ENCODE data around the gene MUC4. TPM values are rescaled to one million over a fixed set of nuclear protein-coding genes. Genes with fewer than 3 reads are reported as not detected.

The MUC4 gene
- total and polyA plus RNA-seq, 2 experiments from 2014 or later, result 1.3 TPM

DNA sequence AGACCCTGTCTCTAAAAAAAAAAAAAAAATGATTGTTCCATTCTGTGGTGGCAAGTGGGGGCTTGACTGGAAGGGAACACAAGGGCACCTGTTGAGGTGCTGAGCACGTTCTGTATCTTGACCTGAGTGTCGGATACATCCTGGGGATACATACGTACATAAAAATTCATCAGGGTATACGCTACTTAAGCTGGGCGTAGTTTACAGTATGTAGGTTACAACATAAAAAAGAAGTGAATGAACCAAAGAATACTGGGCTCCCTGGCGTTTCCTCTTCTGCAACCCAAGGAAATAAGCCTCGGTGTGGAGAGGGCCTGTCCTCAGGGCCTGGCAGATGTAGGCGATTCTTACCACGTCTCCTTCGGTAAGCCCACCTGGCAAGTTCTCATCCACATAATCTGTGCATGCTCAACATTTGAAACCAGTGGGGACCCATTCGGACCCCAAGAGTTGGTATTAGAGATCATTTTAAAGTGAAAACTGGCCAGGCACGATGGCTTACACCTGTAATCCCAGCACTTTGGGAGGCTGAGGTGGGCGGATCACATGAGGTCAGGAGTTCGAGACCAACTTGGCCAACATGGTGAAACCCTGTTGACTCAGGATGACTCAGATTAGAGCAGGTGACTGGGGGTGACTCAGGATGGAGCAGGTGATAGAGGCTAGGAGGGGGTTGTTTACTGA lies 96.0 kb downstream of the MUC4 start:
- no peaks in the 10 kb centered on the region for H4K20me1 ChIP-seq (replicated peaks; ENCODE audit: insufficient read depth)
- peaks cover 22% of the 10 kb centered on the region for H3K4me1 ChIP-seq (ENCODE audit: insufficient read depth)
- H3K4me1 Mint-ChIP-seq, result peaks cover 21% of the 10 kb centered on the region
- TF ChIP-seq POLR2AphosphoS5 (IDR thresholded peaks at IDR 0.05; ENCODE audit: low read depth), result no peak
- H3K36me3 Mint-ChIP-seq (ENCODE audit: low read depth), result peaks cover 6% of the 10 kb centered on the region; the same call in 1 of the 3 replicates
- no peak overlapping the region for H3K4me3 Mint-ChIP-seq
- DNase-seq (ENCODE audit: low spot score), result no peak
- peaks cover 9% of the 10 kb centered on the region for H3K9me3 Mint-ChIP-seq
- H3K36me3 ChIP-seq (ENCODE audit: insufficient read depth), result no peaks in the 10 kb centered on the region
- no peak overlapping the region for H3K27ac ChIP-seq (ENCODE audit: low read depth)
- no peak overlapping the region for H2AFZ ChIP-seq
- H3K79me2 ChIP-seq (replicated peaks; ENCODE audit: insufficient read depth), result no peaks in the 10 kb centered on the region
- no peaks in the 10 kb centered on the region for H3K27me3 ChIP-seq (ENCODE audit: insufficient read depth)
- no peaks in the 10 kb centered on the region for H3F3A ChIP-seq (replicated peaks; ENCODE audit: low read depth)
- no peak overlapping the region for H3K27ac Mint-ChIP-seq
- no peak overlapping the region for H3K4me3 ChIP-seq
- H3K9me2 ChIP-seq (ENCODE audit: insufficient read depth), result no peaks in the 10 kb centered on the region
- peaks cover 10% of the 10 kb centered on the region for H3K27me3 Mint-ChIP-seq (ENCODE audit: insufficient read depth, low read depth, poor library complexity)
- no peak overlapping the region for H3K4me2 ChIP-seq
- ATAC-seq, result no peak

DNA sequence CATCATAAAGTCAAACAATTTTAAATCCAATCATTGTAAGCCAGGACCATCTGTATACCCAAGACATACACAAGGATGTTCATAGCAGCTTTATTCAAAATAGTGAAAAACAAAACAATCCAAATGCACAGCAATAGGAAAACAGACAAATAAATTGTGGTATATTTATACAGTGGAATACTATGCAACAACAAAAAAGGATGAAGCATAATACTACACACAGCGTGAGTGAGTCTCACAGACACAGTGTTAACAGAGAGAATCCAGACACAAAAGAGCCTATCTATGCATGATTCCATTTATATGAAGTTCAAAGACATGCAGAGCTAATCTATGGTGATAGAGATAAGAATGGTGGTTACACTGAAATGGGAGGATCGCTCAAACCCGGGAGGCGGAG lies 96.6 kb downstream of the MUC4 start:
- Mint-ChIP-seq H3K36me3 (ENCODE audit: low read depth) (peaks cover 6% of the 10 kb centered on the region; the same call in 1 of the 3 replicates), H3K4me1 (peaks cover 20% of the 10 kb centered on the region), H3K27me3 (ENCODE audit: insufficient read depth, low read depth, poor library complexity) (peaks cover 8% of the 10 kb centered on the region), H3K27ac (no peak overlapping the region), H3K4me3 (no peak overlapping the region), H3K9me3 (peaks cover 9% of the 10 kb centered on the region)
- no peaks in the 10 kb centered on the region for H3F3A ChIP-seq (replicated peaks; ENCODE audit: low read depth)
- no peaks in the 10 kb centered on the region for H3K36me3 ChIP-seq (ENCODE audit: insufficient read depth)
- no peak overlapping the region for H2AFZ ChIP-seq
- H3K4me2 ChIP-seq, result no peak overlapping the region
- DNase-seq (ENCODE audit: low spot score) (no peak), ATAC-seq (no peak)
- H3K27me3 ChIP-seq (ENCODE audit: insufficient read depth), result no peaks in the 10 kb centered on the region
- H3K4me1 ChIP-seq (ENCODE audit: insufficient read depth), result peaks cover 19% of the 10 kb centered on the region
- no peaks in the 10 kb centered on the region for H4K20me1 ChIP-seq (replicated peaks; ENCODE audit: insufficient read depth)
- no peaks in the 10 kb centered on the region for H3K79me2 ChIP-seq (replicated peaks; ENCODE audit: insufficient read depth)
- no peak overlapping the region for H3K4me3 ChIP-seq
- no peaks in the 10 kb centered on the region for H3K9me2 ChIP-seq (ENCODE audit: insufficient read depth)
- H3K27ac ChIP-seq (ENCODE audit: low read depth), result no peak overlapping the region
- TF ChIP-seq JUNB (IDR thresholded peaks at IDR 0.05; ENCODE audit: unreplicated experiment), result no peak
- TF ChIP-seq, protein P1, sequence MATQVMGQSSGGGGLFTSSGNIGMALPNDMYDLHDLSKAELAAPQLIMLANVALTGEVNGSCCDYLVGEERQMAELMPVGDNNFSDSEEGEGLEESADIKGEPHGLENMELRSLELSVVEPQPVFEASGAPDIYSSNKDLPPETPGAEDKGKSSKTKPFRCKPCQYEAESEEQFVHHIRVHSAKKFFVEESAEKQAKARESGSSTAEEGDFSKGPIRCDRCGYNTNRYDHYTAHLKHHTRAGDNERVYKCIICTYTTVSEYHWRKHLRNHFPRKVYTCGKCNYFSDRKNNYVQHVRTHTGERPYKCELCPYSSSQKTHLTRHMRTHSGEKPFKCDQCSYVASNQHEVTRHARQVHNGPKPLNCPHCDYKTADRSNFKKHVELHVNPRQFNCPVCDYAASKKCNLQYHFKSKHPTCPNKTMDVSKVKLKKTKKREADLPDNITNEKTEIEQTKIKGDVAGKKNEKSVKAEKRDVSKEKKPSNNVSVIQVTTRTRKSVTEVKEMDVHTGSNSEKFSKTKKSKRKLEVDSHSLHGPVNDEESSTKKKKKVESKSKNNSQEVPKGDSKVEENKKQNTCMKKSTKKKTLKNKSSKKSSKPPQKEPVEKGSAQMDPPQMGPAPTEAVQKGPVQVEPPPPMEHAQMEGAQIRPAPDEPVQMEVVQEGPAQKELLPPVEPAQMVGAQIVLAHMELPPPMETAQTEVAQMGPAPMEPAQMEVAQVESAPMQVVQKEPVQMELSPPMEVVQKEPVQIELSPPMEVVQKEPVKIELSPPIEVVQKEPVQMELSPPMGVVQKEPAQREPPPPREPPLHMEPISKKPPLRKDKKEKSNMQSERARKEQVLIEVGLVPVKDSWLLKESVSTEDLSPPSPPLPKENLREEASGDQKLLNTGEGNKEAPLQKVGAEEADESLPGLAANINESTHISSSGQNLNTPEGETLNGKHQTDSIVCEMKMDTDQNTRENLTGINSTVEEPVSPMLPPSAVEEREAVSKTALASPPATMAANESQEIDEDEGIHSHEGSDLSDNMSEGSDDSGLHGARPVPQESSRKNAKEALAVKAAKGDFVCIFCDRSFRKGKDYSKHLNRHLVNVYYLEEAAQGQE (IDR thresholded peaks at IDR 0.05; ENCODE audit: unreplicated experiment), result no peak
- no peak for TF ChIP-seq POLR2AphosphoS5 (IDR thresholded peaks at IDR 0.05; ENCODE audit: low read depth)
- TF ChIP-seq STAT1 (IDR thresholded peaks at IDR 0.05; ENCODE audit: unreplicated experiment), result no peak
- TF ChIP-seq, protein P2, sequence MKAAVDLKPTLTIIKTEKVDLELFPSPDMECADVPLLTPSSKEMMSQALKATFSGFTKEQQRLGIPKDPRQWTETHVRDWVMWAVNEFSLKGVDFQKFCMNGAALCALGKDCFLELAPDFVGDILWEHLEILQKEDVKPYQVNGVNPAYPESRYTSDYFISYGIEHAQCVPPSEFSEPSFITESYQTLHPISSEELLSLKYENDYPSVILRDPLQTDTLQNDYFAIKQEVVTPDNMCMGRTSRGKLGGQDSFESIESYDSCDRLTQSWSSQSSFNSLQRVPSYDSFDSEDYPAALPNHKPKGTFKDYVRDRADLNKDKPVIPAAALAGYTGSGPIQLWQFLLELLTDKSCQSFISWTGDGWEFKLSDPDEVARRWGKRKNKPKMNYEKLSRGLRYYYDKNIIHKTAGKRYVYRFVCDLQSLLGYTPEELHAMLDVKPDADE (IDR thresholded peaks at IDR 0.05), result no peak
- TF ChIP-seq, protein P3, sequence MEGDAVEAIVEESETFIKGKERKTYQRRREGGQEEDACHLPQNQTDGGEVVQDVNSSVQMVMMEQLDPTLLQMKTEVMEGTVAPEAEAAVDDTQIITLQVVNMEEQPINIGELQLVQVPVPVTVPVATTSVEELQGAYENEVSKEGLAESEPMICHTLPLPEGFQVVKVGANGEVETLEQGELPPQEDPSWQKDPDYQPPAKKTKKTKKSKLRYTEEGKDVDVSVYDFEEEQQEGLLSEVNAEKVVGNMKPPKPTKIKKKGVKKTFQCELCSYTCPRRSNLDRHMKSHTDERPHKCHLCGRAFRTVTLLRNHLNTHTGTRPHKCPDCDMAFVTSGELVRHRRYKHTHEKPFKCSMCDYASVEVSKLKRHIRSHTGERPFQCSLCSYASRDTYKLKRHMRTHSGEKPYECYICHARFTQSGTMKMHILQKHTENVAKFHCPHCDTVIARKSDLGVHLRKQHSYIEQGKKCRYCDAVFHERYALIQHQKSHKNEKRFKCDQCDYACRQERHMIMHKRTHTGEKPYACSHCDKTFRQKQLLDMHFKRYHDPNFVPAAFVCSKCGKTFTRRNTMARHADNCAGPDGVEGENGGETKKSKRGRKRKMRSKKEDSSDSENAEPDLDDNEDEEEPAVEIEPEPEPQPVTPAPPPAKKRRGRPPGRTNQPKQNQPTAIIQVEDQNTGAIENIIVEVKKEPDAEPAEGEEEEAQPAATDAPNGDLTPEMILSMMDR (conservative IDR thresholded peaks at IDR 0.05; ENCODE audit: low read depth in 2 of 2), result no peak
- no peak for TF ChIP-seq CREB1 (CRISPR knock-in tag; IDR thresholded peaks at IDR 0.05; ENCODE audit: low read depth)
- no peak for TF ChIP-seq ZNF331 (CRISPR knock-in tag; IDR thresholded peaks at IDR 0.05; ENCODE audit: low read depth)
- no peak for TF ChIP-seq EZH2 (IDR thresholded peaks at IDR 0.05; ENCODE audit: low read depth, unreplicated experiment)
